HCT116 (cell line): ENCODE measurements around the gene EMX1.

Source experiments
- EZH2 ChIP-seq: fragments of 200-600 bp; sonication (generic); IDR thresholded peaks from 2 replicates; pipeline ENCODE4 v1.6.1; 2017; ENCODE audit warnings: antibody characterized with exemption, mixed run types
- POLR2A ChIP-seq: IDR thresholded peaks from 2 replicates; pipeline ENCODE4 v1.7.0; 2011; ENCODE audit warnings: borderline replicate concordance; ENCODE audit not compliant: insufficient read depth, insufficient read length; ENCODE audit errors: extremely low read depth

DNA sequence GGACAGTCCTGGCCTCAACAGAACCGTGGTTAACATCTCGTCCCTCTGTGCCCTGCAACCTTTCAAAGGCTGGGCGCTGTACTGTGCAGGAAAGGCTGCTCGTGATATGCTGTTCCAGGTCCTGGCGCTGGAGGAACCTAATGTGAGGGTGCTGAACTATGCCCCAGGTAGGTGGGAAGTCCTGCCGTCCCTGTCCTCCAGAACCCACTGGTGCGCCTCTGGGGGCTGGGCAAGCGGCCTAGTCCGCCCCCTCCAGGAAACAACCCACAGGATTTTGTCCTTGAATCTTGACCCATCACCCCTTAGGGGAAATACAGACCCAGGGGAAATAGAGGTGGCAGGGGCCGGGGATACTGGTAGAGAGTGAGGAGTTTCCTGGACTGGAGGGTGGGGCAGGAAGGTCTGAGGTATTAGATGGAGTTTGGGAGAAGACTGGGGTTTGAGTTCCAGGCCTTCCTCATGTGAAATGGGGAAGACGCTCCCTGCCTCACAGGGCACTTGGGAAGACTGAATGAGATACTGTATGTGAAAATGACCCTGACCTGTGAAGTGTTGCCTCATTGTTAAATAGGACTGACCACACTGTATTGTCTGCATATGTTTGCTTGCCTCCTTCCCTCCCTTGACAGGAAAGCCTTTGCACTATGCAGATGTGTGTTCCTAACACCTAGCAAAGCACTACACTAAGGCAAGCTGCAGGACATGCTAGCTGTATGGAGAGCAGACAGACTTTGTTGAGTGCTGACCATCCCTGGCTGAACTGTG lies 28.7 kb upstream of the EMX1 start:
- TF ChIP-seq POLR2A (no peak), EZH2 (no peak)
